ENCODE results near the gene REV1. TPM values are rescaled to one million over a fixed set of nuclear protein-coding genes. Genes with fewer than 3 reads are reported as not detected.
A peak's percentile ranks its signal among the peaks of the same experiment; 100 is the strongest.

REV1 gene
- total RNA-seq, 3 donors from 2014 or later, result 40.8 to 89.1 (median 78.0) TPM

- Histone ChIP-seq H3K4me3 (no peak overlapping the region), H3K27ac (no peak overlapping the region), H3K27me3 (no peaks in the 10 kb centered on the region), H3K4me1 (no peaks in the 10 kb centered on the region), H3K36me3 (peaks cover 16% of the 10 kb centered on the region), H3K9me3 (no peaks in the 10 kb centered on the region)
- TF ChIP-seq POLR2AphosphoS5 (IDR thresholded peaks at IDR 0.05) (no peak), POLR2A (IDR thresholded peaks at IDR 0.05) (no peak), CTCF (IDR thresholded peaks at IDR 0.05) (no peak)
- intact Hi-C loops (cut with DNase I; ENCODE audit: low total_unique reads), result no loop called here
- no peak for DNase-seq (ENCODE audit: low spot score in 2 of 2)
These were observed 56.5 kb downstream of the REV1 start for GRCh38 chr2:99433340-99433739.

- TF ChIP-seq POLR2AphosphoS5 (IDR thresholded peaks at IDR 0.05) (no peak), POLR2A (IDR thresholded peaks at IDR 0.05) (no peak), CTCF (IDR thresholded peaks at IDR 0.05) (no peak)
- intact Hi-C loops (cut with DNase I; ENCODE audit: low total_unique reads), result no loop called here
- Histone ChIP-seq H3K27me3 (no peaks in the 10 kb centered on the region), H3K9me3 (no peaks in the 10 kb centered on the region), H3K36me3 (peaks cover 22% of the 10 kb centered on the region), H3K4me1 (no peaks in the 10 kb centered on the region), H3K27ac (no peak overlapping the region), H3K4me3 (no peak overlapping the region)
- no peak for DNase-seq (ENCODE audit: low spot score in 2 of 2)
These were observed 58.1 kb downstream of the REV1 start for GRCh38 chr2:99431587-99432275.

- TF ChIP-seq CTCF (IDR thresholded peaks at IDR 0.05) (no peak), POLR2AphosphoS5 (IDR thresholded peaks at IDR 0.05) (no peak), POLR2A (IDR thresholded peaks at IDR 0.05) (no peak)
- Histone ChIP-seq H3K27ac (no peak overlapping the region), H3K9me3 (no peaks in the 10 kb centered on the region), H3K4me1 (no peaks in the 10 kb centered on the region), H3K36me3 (peaks cover 22% of the 10 kb centered on the region), H3K4me3 (no peak overlapping the region), H3K27me3 (no peaks in the 10 kb centered on the region)
- DNase-seq (ENCODE audit: low spot score in 2 of 2), result no peak
- intact Hi-C loops (cut with DNase I; ENCODE audit: low total_unique reads), result no loop called here
These were observed 59.1 kb downstream of the REV1 start for GRCh38 chr2:99430614-99431291.

- peaks cover 13% of the 10 kb centered on the region for H3K36me3 ChIP-seq
- no peaks in the 10 kb centered on the region for H3K9me3 ChIP-seq
- H3K27ac ChIP-seq, result no peak overlapping the region
- TF ChIP-seq POLR2A (IDR thresholded peaks at IDR 0.05) (no peak), POLR2AphosphoS5 (IDR thresholded peaks at IDR 0.05) (no peak), CTCF (IDR thresholded peaks at IDR 0.05) (no peak)
- H3K4me3 ChIP-seq, result no peak overlapping the region
- intact Hi-C loops (cut with DNase I; ENCODE audit: low total_unique reads), result no loop called here
- DNase-seq (ENCODE audit: low spot score in 2 of 2), result no peak
- no peaks in the 10 kb centered on the region for H3K4me1 ChIP-seq
- H3K27me3 ChIP-seq, result no peaks in the 10 kb centered on the region
These were observed 64.8 kb downstream of the REV1 start for GRCh38 chr2:99425022-99425421.

GRCh38 chr2:99424371-99424770 lies 65.4 kb downstream of the REV1 start:
- intact Hi-C loops (cut with DNase I; ENCODE audit: low total_unique reads), result no loop called here
- H3K36me3 ChIP-seq, result peaks cover 9% of the 10 kb centered on the region
- DNase-seq (ENCODE audit: low spot score in 2 of 2), result no peak
- TF ChIP-seq CTCF (IDR thresholded peaks at IDR 0.05), result no peak
- TF ChIP-seq POLR2AphosphoS5 (IDR thresholded peaks at IDR 0.05), result no peak
- no peak for TF ChIP-seq POLR2A (IDR thresholded peaks at IDR 0.05)
- H3K4me3 ChIP-seq, result no peak overlapping the region
- H3K27me3 ChIP-seq, result no peaks in the 10 kb centered on the region
- H3K4me1 ChIP-seq, result no peaks in the 10 kb centered on the region
- H3K27ac ChIP-seq, result peak overlapping the region in 1 of 2 donors; percentile 4
- no peaks in the 10 kb centered on the region for H3K9me3 ChIP-seq
